OCI-LY3 (cell line): ENCODE data around the gene FKBP14.

Experiments used
- CTCF ChIP-seq: fragments of 200-600, 300-600 bp; sonication (generic); IDR thresholded peaks from 2 replicates; pipeline ENCODE4 v1.5.1; 2014; ENCODE audit warnings: antibody characterized with exemption, low read length, low read depth
- EZH2phosphoT487 ChIP-seq: fragments of 200-600 bp; shearing (Covaris generic); IDR thresholded peaks from 2 replicates; pipeline ENCODE4 v1.6.1; 2018; ENCODE audit warnings: antibody characterized with exemption, mixed run types, low read depth

GRCh38 chr7:29998489-29998888 lies 28.0 kb downstream of the FKBP14 start:
- TF ChIP-seq CTCF: no peak
- no peak for TF ChIP-seq EZH2phosphoT487
